ENCODE data around the gene GOLM1.
A peak's percentile ranks its signal among the peaks of the same experiment; 100 is the strongest.

GOLM1 gene

DNA sequence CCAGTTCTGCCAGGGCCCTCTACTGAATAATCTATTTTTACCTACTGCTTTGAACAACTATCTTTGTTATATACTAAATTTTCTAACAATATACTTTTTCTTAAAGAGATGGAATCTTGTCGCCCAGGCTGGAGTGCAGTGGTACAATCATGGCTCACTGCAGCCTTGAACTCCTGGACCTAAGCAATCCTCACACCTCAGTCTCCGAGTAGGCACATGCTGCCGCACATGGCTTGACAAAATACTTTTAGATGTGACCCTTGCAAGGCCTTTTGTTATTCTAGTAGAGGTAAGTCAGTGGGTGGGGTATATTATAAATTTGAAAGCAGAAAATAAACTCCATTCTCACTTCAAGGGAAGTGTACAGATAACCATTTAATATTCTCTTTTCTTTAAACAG lies 7.9 kb downstream of the GOLM1 start:
- no peak for DNase-seq (ENCODE audit: low read depth)
- no peak overlapping the region for H3K4me3 ChIP-seq (ENCODE audit: low read depth, low read length)
- TF ChIP-seq, protein P1, sequence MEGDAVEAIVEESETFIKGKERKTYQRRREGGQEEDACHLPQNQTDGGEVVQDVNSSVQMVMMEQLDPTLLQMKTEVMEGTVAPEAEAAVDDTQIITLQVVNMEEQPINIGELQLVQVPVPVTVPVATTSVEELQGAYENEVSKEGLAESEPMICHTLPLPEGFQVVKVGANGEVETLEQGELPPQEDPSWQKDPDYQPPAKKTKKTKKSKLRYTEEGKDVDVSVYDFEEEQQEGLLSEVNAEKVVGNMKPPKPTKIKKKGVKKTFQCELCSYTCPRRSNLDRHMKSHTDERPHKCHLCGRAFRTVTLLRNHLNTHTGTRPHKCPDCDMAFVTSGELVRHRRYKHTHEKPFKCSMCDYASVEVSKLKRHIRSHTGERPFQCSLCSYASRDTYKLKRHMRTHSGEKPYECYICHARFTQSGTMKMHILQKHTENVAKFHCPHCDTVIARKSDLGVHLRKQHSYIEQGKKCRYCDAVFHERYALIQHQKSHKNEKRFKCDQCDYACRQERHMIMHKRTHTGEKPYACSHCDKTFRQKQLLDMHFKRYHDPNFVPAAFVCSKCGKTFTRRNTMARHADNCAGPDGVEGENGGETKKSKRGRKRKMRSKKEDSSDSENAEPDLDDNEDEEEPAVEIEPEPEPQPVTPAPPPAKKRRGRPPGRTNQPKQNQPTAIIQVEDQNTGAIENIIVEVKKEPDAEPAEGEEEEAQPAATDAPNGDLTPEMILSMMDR (IDR thresholded peaks at IDR 0.05; ENCODE audit: control insufficient read depth, extremely low read depth, insufficient read depth): no peak

DNA sequence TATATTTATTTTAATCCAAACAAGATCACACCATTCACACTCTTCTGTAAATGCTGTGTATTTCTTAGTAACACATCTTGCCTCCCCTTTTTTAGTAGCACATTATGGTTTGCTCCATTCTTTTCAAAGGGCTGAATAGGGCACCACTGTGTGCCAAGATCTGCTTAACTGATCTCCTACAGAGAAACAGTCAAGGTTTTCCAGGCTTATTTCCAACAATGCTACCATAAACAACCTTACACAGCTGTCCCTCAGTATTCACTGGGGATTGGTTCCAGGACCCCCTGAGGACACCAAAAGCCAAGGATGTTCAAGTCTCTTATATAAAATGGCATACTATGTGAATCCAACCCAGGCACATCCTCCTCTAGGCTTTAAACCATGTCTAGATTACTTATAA lies 16.5 kb downstream of the GOLM1 start:
- H3K4me3 ChIP-seq (ENCODE audit: low read depth, low read length): no peak overlapping the region
- TF ChIP-seq, protein P1 (IDR thresholded peaks at IDR 0.05; ENCODE audit: control insufficient read depth, extremely low read depth, insufficient read depth): no peak
- DNase-seq (ENCODE audit: low read depth): peak; percentile 42

DNA sequence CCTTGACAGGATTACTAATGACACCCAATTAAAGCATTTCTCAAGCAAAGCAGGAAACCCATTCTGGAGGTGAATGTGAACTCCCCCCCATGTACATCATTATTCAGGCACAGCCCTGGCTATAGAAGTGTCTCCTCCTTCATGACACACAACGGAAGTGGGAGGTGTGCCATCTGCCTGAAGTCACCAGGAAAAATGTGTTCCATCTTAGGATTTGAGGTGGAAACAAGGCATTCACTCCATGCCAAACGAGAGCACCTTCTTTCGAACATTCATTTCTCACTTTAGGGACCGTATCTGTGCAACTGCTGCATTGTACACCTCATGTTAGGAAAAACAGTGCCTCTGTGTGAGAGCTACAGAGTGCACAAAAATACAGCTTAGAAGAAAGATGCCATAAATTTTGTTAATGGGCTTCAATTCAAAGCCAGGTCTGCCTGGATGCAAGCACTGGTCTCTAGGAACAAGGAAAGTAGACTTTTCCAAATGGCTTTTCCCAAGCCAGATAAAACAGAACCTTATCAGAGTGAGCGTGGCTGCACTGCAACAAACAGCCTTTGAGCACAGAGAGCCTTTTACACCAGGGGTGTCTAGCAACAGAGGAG lies 19.4 kb downstream of the GOLM1 start:
- no peak for DNase-seq (ENCODE audit: low read depth)
- TF ChIP-seq, protein P1 (IDR thresholded peaks at IDR 0.05; ENCODE audit: control insufficient read depth, extremely low read depth, insufficient read depth): no peak
- no peak overlapping the region for H3K4me3 ChIP-seq (ENCODE audit: low read depth, low read length)

DNA sequence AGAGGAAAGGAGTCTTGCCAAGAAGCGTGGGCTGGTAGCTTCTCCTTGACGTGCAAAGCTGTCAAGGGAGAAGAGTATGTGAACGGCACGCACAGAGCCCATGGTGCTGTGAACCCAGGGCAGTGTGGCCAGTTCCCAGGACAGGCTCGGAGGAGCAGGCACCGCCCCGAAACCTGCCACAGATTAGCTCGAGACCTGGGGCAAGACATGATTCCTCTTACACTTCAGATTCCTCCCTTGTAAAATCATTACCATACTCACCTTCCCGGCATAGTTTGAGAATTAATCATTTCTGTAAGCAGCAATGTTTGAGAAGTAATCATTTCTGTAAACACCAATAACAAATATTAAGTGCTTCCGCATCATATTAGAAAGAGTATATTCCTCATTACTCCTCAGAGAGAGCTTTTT lies 19.9 kb downstream of the GOLM1 start:
- no peak overlapping the region for H3K4me3 ChIP-seq (ENCODE audit: low read depth, low read length)
- TF ChIP-seq, protein P1 (IDR thresholded peaks at IDR 0.05; ENCODE audit: control insufficient read depth, extremely low read depth, insufficient read depth): no peak
- no peak for DNase-seq (ENCODE audit: low read depth)

DNA sequence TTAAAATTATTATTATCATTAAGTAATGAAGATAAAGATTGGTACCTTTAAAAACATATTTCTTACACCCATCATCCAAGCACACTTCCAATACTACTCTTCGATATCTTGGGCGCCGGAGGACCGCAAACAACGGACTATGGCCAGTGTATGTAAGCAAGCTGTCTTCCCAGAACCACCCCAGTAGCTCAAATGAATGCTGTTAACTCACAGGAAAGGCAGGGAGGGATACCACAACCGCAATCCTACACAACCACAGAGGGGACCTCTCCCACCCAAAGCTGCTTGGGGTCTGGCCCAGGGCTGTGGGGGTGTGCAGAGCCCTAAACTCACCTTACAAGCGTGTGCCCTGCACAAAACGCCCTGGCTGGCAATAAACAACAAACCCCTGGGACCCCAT lies 20.6 kb downstream of the GOLM1 start:
- TF ChIP-seq, protein P1 (IDR thresholded peaks at IDR 0.05; ENCODE audit: control insufficient read depth, extremely low read depth, insufficient read depth): no peak
- H3K4me3 ChIP-seq (ENCODE audit: low read depth, low read length): no peak overlapping the region
- DNase-seq (ENCODE audit: low read depth): no peak

DNA sequence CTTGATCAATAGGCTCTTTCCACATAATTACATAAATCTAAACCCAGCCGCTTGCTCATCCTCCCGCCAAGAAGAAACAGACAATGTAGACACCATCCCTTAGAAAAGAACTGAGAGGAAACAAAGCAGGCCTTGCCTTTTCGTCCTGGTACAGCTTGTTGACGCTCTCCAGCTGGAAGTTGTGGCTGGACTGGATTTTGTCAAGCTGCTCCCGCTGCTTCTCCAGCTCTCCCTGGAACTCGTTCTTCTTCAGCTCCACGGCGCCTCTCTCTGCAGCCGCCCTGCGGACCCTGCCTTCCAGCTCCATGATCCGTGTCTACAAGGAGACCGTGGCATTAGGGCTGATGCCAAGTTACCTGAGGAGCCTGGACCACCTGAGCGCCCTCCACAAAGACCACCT lies 22.1 kb downstream of the GOLM1 start:
- no peak overlapping the region for H3K4me3 ChIP-seq (ENCODE audit: low read depth, low read length)
- DNase-seq (ENCODE audit: low read depth): no peak
- TF ChIP-seq, protein P1 (IDR thresholded peaks at IDR 0.05; ENCODE audit: control insufficient read depth, extremely low read depth, insufficient read depth): no peak

All from LNCaP clone FGC (cell line).